ENCODE measurements around the gene ASTL. TPM values are rescaled to one million over a fixed set of nuclear protein-coding genes. Genes with fewer than 3 reads are reported as not detected.

The ASTL gene
- total and polyA plus RNA-seq, 9 of the 15 experiments (the other 6 are each of a cell fraction or from before 2014, with no cell fraction given) = not detected

DNA sequence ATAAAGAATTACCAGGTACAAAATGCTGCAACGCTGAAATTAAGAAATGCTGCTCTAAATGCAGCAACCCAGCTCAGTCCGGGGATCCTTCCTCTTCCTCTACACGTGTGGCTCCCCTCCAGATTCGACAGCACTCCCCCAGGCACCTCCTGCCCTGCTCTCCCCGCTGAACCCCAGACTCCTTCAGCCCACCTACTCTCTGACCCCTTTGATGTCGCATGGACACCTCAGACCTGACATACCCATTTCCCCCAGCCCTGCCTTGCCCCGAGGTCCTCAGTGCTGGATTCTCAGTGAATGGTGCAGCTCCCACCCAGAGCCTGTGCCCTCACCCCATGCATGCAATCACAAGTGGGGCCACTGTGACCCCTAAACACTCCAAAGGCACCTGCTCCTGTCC is 17.3 kb downstream of the ASTL start:
- H3K36me3 ChIP-seq (ENCODE audit: control insufficient read depth, insufficient read depth, low read length) = no peaks in the 10 kb centered on the region
- in situ Hi-C loops (cut with MboI) = no loop called here
- DNase-seq (ENCODE audit: extremely low read depth in 1 of 4, low spot score in 3 of 4) (no peak), FAIRE-seq (no peak), ATAC-seq (no peak)
- no peak overlapping the region for H3K9ac ChIP-seq (ENCODE audit: insufficient read depth in 1 of 2, low read depth in 2 of 2, low read length in 2 of 2)
- no peak overlapping the region for H2AFZ ChIP-seq (ENCODE audit: low read depth, low read length)
- H3K9me3 ChIP-seq (replicated peaks; ENCODE audit: control insufficient read depth, insufficient read depth, low read depth, low read length) = no peaks in the 10 kb centered on the region
- 0% methylated on average over 6 of the region's 7 CpGs for WGBS (ENCODE audit: insufficient coverage, low coverage, missing lambda C conversion rate)
- intact Hi-C loops (cut with micrococcal nuclease) = no loop called here
- H3K27me3 ChIP-seq (ENCODE audit: control insufficient read depth in 2 of 2, insufficient read depth in 2 of 2, low read length in 2 of 2) = peaks cover 29 to 82% of the 10 kb centered on the region in 2 experiments; a peak in 4 of 5 replicates
- CTCF ChIA-PET (ENCODE audit: low intra/inter-chr PET ratio) = no interaction called here
- H3K4me1 ChIP-seq (replicated peaks in 1 of 2; ENCODE audit: control insufficient read depth in 2 of 2, insufficient read depth in 2 of 2, low read length in 2 of 2) = peaks cover 3 to 29% of the 10 kb centered on the region in 2 experiments; a peak in 4 of 5 replicates
- no peaks in the 10 kb centered on the region for H3K9me1 ChIP-seq (ENCODE audit: control insufficient read depth, insufficient read depth, low read length)
- no peak overlapping the region for H3K27ac ChIP-seq (ENCODE audit: extremely low read depth, low read depth, low read length)
- POLR2A ChIA-PET = no interaction called here
- no TSS peak for BruUV-seq (replicated peaks)
- H3K4me3 ChIP-seq = no peak overlapping the region
- H4K20me1 ChIP-seq (replicated peaks; ENCODE audit: control insufficient read depth, insufficient read depth, low read length) = peaks cover 17% of the 10 kb centered on the region
- H3K79me2 ChIP-seq (ENCODE audit: control insufficient read depth, insufficient read depth, low read length) = no peaks in the 10 kb centered on the region
- no peak overlapping the region for H3K4me2 ChIP-seq (ENCODE audit: insufficient read depth, low read length)
- TF ChIP-seq ZNF780A (CRISPR knock-in tag; IDR thresholded peaks at IDR 0.05) (no peak), PTBP1 (IDR thresholded peaks at IDR 0.05; ENCODE audit: low read depth, low read length) (no peak), ZNF696 (CRISPR knock-in tag; conservative IDR thresholded peaks at IDR 0.05) (no peak), ZNF224 (CRISPR knock-in tag; IDR thresholded peaks at IDR 0.05) (no peak)
- TF ChIP-seq, protein P1, sequence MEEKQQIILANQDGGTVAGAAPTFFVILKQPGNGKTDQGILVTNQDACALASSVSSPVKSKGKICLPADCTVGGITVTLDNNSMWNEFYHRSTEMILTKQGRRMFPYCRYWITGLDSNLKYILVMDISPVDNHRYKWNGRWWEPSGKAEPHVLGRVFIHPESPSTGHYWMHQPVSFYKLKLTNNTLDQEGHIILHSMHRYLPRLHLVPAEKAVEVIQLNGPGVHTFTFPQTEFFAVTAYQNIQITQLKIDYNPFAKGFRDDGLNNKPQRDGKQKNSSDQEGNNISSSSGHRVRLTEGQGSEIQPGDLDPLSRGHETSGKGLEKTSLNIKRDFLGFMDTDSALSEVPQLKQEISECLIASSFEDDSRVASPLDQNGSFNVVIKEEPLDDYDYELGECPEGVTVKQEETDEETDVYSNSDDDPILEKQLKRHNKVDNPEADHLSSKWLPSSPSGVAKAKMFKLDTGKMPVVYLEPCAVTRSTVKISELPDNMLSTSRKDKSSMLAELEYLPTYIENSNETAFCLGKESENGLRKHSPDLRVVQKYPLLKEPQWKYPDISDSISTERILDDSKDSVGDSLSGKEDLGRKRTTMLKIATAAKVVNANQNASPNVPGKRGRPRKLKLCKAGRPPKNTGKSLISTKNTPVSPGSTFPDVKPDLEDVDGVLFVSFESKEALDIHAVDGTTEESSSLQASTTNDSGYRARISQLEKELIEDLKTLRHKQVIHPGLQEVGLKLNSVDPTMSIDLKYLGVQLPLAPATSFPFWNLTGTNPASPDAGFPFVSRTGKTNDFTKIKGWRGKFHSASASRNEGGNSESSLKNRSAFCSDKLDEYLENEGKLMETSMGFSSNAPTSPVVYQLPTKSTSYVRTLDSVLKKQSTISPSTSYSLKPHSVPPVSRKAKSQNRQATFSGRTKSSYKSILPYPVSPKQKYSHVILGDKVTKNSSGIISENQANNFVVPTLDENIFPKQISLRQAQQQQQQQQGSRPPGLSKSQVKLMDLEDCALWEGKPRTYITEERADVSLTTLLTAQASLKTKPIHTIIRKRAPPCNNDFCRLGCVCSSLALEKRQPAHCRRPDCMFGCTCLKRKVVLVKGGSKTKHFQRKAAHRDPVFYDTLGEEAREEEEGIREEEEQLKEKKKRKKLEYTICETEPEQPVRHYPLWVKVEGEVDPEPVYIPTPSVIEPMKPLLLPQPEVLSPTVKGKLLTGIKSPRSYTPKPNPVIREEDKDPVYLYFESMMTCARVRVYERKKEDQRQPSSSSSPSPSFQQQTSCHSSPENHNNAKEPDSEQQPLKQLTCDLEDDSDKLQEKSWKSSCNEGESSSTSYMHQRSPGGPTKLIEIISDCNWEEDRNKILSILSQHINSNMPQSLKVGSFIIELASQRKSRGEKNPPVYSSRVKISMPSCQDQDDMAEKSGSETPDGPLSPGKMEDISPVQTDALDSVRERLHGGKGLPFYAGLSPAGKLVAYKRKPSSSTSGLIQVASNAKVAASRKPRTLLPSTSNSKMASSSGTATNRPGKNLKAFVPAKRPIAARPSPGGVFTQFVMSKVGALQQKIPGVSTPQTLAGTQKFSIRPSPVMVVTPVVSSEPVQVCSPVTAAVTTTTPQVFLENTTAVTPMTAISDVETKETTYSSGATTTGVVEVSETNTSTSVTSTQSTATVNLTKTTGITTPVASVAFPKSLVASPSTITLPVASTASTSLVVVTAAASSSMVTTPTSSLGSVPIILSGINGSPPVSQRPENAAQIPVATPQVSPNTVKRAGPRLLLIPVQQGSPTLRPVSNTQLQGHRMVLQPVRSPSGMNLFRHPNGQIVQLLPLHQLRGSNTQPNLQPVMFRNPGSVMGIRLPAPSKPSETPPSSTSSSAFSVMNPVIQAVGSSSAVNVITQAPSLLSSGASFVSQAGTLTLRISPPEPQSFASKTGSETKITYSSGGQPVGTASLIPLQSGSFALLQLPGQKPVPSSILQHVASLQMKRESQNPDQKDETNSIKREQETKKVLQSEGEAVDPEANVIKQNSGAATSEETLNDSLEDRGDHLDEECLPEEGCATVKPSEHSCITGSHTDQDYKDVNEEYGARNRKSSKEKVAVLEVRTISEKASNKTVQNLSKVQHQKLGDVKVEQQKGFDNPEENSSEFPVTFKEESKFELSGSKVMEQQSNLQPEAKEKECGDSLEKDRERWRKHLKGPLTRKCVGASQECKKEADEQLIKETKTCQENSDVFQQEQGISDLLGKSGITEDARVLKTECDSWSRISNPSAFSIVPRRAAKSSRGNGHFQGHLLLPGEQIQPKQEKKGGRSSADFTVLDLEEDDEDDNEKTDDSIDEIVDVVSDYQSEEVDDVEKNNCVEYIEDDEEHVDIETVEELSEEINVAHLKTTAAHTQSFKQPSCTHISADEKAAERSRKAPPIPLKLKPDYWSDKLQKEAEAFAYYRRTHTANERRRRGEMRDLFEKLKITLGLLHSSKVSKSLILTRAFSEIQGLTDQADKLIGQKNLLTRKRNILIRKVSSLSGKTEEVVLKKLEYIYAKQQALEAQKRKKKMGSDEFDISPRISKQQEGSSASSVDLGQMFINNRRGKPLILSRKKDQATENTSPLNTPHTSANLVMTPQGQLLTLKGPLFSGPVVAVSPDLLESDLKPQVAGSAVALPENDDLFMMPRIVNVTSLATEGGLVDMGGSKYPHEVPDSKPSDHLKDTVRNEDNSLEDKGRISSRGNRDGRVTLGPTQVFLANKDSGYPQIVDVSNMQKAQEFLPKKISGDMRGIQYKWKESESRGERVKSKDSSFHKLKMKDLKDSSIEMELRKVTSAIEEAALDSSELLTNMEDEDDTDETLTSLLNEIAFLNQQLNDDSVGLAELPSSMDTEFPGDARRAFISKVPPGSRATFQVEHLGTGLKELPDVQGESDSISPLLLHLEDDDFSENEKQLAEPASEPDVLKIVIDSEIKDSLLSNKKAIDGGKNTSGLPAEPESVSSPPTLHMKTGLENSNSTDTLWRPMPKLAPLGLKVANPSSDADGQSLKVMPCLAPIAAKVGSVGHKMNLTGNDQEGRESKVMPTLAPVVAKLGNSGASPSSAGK (IDR thresholded peaks at IDR 0.05) = no peak
- TF ChIP-seq, protein P2, sequence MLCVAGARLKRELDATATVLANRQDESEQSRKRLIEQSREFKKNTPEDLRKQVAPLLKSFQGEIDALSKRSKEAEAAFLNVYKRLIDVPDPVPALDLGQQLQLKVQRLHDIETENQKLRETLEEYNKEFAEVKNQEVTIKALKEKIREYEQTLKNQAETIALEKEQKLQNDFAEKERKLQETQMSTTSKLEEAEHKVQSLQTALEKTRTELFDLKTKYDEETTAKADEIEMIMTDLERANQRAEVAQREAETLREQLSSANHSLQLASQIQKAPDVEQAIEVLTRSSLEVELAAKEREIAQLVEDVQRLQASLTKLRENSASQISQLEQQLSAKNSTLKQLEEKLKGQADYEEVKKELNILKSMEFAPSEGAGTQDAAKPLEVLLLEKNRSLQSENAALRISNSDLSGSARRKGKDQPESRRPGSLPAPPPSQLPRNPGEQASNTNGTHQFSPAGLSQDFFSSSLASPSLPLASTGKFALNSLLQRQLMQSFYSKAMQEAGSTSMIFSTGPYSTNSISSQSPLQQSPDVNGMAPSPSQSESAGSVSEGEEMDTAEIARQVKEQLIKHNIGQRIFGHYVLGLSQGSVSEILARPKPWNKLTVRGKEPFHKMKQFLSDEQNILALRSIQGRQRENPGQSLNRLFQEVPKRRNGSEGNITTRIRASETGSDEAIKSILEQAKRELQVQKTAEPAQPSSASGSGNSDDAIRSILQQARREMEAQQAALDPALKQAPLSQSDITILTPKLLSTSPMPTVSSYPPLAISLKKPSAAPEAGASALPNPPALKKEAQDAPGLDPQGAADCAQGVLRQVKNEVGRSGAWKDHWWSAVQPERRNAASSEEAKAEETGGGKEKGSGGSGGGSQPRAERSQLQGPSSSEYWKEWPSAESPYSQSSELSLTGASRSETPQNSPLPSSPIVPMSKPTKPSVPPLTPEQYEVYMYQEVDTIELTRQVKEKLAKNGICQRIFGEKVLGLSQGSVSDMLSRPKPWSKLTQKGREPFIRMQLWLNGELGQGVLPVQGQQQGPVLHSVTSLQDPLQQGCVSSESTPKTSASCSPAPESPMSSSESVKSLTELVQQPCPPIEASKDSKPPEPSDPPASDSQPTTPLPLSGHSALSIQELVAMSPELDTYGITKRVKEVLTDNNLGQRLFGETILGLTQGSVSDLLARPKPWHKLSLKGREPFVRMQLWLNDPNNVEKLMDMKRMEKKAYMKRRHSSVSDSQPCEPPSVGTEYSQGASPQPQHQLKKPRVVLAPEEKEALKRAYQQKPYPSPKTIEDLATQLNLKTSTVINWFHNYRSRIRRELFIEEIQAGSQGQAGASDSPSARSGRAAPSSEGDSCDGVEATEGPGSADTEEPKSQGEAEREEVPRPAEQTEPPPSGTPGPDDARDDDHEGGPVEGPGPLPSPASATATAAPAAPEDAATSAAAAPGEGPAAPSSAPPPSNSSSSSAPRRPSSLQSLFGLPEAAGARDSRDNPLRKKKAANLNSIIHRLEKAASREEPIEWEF (CRISPR knock-in tag; IDR thresholded peaks at IDR 0.05) = no peak
